Activated naive CD4-positive, alpha-beta T cell treated with anti-CD3 and anti-CD28 coated beads, Interleukin-2, amount 50 U/mL, for 72 hours (primary cell): ENCODE measurements around the gene MVP. TPM values are rescaled to one million over a fixed set of nuclear protein-coding genes. Genes with fewer than 3 reads are reported as not detected.
"Not testable (repeated sequence)": the region's sequence is repeated elsewhere in the genome, so short reads cannot be mapped to it uniquely, and the experiment has no call there.

ENCODE experiments used
- ATAC-seq, 2 donors: fragments of 150-1000 bp; cut with Tn5 transposase; 2 replicates each; pipeline ENCODE4 v1.10.0; 2021; ENCODE audit warnings: mild to moderate bottlenecking in 2 of 2, moderate library complexity in 2 of 2
- DNase-seq, 2 donors: peaks; one replicate each; pipeline ENCODE4 v3.0.0; 2021 to 2022; ENCODE audit warnings: low spot score in 2 of 2
- H3K27ac Mint-ChIP-seq, 2 donors: one replicate each; pipeline ENCODE4 v1.8.0; 2022; ENCODE audit warnings: mild to moderate bottlenecking in 2 of 2, mixed read lengths in 2 of 2
- H3K36me3 Mint-ChIP-seq, 2 donors: one replicate each; pipeline ENCODE4 v1.8.0; 2022; ENCODE audit warnings: mixed read lengths in 2 of 2
- H3K9me3 Mint-ChIP-seq, 2 donors: one replicate each; pipeline ENCODE4 v1.8.0; 2022; ENCODE audit warnings: mixed read lengths in 2 of 2
- total RNA-seq, 2 donors: library from RNA; stranded (reverse); gene quantifications; one replicate each; pipeline ENCODE4 v1.2.3, GENCODE V29; 2022

MVP gene
- total RNA-seq, 2 donors from 2014 or later, result 77.6 to 168 TPM

GRCh38 chr16:29791845-29792807 lies 28.1 kb upstream of the MVP start:
- H3K27ac Mint-ChIP-seq, result peak overlapping the region; percentile 52 to 94
- no peaks in the 10 kb centered on the region for H3K9me3 Mint-ChIP-seq
- ATAC-seq (no peak), DNase-seq (no peak)
- peaks cover 45 to 50% of the 10 kb centered on the region in 2 donors for H3K36me3 Mint-ChIP-seq

- H3K36me3 Mint-ChIP-seq, result peaks cover 51 to 56% of the 10 kb centered on the region in 2 donors
- not testable (repeated sequence) for H3K9me3 Mint-ChIP-seq, DNase-seq, ATAC-seq
- peak overlapping the region in 1 of 2 donors; percentile 31 for H3K27ac Mint-ChIP-seq
Observed at GRCh38 chr16:29793153-29793552, 27.1 kb upstream of the MVP start.

GRCh38 chr16:29794231-29794710 lies 26.0 kb upstream of the MVP start:
- H3K9me3 Mint-ChIP-seq, result no peaks in the 10 kb centered on the region
- H3K36me3 Mint-ChIP-seq, result peaks cover 56 to 59% of the 10 kb centered on the region in 2 donors
- H3K27ac Mint-ChIP-seq, result no peak overlapping the region
- no peak for DNase-seq
- no peak for ATAC-seq

GRCh38 chr16:29802416-29802935 lies 17.8 kb upstream of the MVP start:
- peak overlapping the region; percentile 74 to 89 for H3K27ac Mint-ChIP-seq
- DNase-seq (no peak), ATAC-seq (no peak)
- no peaks in the 10 kb centered on the region for H3K9me3 Mint-ChIP-seq
- H3K36me3 Mint-ChIP-seq, result peaks cover 30 to 37% of the 10 kb centered on the region in 2 donors

GRCh38 chr16:29804020-29804419 lies 16.2 kb upstream of the MVP start:
- peak overlapping the region; percentile 89 to 99 for H3K27ac Mint-ChIP-seq
- ATAC-seq (no peak), DNase-seq (no peak)
- H3K36me3 Mint-ChIP-seq, result peaks cover 36 to 40% of the 10 kb centered on the region in 2 donors
- no peaks in the 10 kb centered on the region for H3K9me3 Mint-ChIP-seq

GRCh38 chr16:29804455-29805231 lies 15.6 kb upstream of the MVP start:
- H3K36me3 Mint-ChIP-seq, result peaks cover 38 to 42% of the 10 kb centered on the region in 2 donors
- no peaks in the 10 kb centered on the region for H3K9me3 Mint-ChIP-seq
- peak overlapping the region; percentile 89 to 100 for H3K27ac Mint-ChIP-seq
- ATAC-seq (no peak), DNase-seq (no peak)

GRCh38 chr16:29805232-29806098 lies 14.8 kb upstream of the MVP start:
- Mint-ChIP-seq H3K9me3 (no peaks in the 10 kb centered on the region), H3K27ac (peak overlapping the region; percentile 89 to 100), H3K36me3 (peaks cover 43 to 48% of the 10 kb centered on the region in 2 donors)
- ATAC-seq (peak; percentile 62 to 69), DNase-seq (peak; percentile 98)

GRCh38 chr16:29806099-29806579 lies 14.1 kb upstream of the MVP start, which contains the start of gene MAZ:
MAZ (plus strand) TSS chr16:29806529; CDS start chr16:29806702, 173 bp downstream.
- Mint-ChIP-seq H3K9me3 (no peaks in the 10 kb centered on the region), H3K27ac (peak within 1 kb of the TSS; percentile 97 to 100), H3K36me3 (peaks cover 43 to 48% of the 10 kb centered on the region in 2 donors)
- no peak for ATAC-seq
- DNase-seq, result peak in 1 of 2 donors; percentile 64

- ATAC-seq (no peak), DNase-seq (peak; percentile 61 to 76)
- Mint-ChIP-seq H3K9me3 (no peaks in the 10 kb centered on the region), H3K36me3 (peaks cover 43 to 48% of the 10 kb centered on the region in 2 donors), H3K27ac (peak overlapping the region; percentile 84 to 97)
Observed at GRCh38 chr16:29806641-29807425, 13.4 kb upstream of the MVP start.

GRCh38 chr16:29807426-29808218 lies 12.6 kb upstream of the MVP start:
- H3K27ac Mint-ChIP-seq, result peak overlapping the region; percentile 93 to 97
- H3K36me3 Mint-ChIP-seq, result peaks cover 43 to 45% of the 10 kb centered on the region in 2 donors
- ATAC-seq, result peak; percentile 26 to 37
- peak; percentile 80 to 92 for DNase-seq
- H3K9me3 Mint-ChIP-seq, result no peaks in the 10 kb centered on the region

GRCh38 chr16:29808219-29808900 lies 11.9 kb upstream of the MVP start:
- peaks cover 40 to 41% of the 10 kb centered on the region in 2 donors for H3K36me3 Mint-ChIP-seq
- no peak for ATAC-seq
- DNase-seq, result no peak
- H3K27ac Mint-ChIP-seq, result peak overlapping the region; percentile 93 to 97
- no peaks in the 10 kb centered on the region for H3K9me3 Mint-ChIP-seq

GRCh38 chr16:29809031-29809747 lies 11.1 kb upstream of the MVP start:
- H3K9me3 Mint-ChIP-seq, result no peaks in the 10 kb centered on the region
- peak overlapping the region; percentile 93 to 97 for H3K27ac Mint-ChIP-seq
- no peak for DNase-seq
- ATAC-seq, result no peak
- peaks cover 32 to 34% of the 10 kb centered on the region in 2 donors for H3K36me3 Mint-ChIP-seq
